Measurements from ENCODE around the gene CDK19.
"Not testable (repeated sequence)": the region's sequence is repeated elsewhere in the genome, so short reads cannot be mapped to it uniquely, and the experiment has no call there.

CDK19 gene

DNA sequence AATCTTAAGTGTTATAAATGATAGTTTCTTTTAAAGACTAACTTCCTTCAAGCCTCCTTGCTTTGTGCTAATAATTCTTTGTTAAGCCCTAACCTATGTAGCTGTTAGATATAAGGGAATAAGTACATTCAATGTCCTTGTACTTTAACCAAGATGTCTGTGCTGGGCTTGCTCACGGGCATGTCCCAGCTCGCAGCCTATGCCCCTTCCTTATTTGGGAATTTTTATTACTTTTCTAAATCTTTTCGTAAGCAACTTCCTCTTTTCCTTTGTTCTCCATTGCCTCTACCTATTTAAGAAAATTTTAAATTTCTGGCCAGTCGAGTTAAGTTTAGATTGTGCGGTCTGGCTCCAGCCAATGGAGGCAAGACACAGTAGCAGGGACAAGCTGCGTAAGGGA is 26.0 kb upstream of the CDK19 start:
- H3K36me3 ChIP-seq (ENCODE audit: control insufficient read depth, insufficient read depth, low read length), result no peaks in the 10 kb centered on the region
- no peak overlapping the region for H3K27ac ChIP-seq
- H2AFZ ChIP-seq, result no peak overlapping the region
- H3K9me3 ChIP-seq (ENCODE audit: control insufficient read depth, low read length), result no peaks in the 10 kb centered on the region
- no peaks in the 10 kb centered on the region for H3K27me3 ChIP-seq (ENCODE audit: control insufficient read depth, insufficient read depth, low read length)
- TF ChIP-seq, protein P1, sequence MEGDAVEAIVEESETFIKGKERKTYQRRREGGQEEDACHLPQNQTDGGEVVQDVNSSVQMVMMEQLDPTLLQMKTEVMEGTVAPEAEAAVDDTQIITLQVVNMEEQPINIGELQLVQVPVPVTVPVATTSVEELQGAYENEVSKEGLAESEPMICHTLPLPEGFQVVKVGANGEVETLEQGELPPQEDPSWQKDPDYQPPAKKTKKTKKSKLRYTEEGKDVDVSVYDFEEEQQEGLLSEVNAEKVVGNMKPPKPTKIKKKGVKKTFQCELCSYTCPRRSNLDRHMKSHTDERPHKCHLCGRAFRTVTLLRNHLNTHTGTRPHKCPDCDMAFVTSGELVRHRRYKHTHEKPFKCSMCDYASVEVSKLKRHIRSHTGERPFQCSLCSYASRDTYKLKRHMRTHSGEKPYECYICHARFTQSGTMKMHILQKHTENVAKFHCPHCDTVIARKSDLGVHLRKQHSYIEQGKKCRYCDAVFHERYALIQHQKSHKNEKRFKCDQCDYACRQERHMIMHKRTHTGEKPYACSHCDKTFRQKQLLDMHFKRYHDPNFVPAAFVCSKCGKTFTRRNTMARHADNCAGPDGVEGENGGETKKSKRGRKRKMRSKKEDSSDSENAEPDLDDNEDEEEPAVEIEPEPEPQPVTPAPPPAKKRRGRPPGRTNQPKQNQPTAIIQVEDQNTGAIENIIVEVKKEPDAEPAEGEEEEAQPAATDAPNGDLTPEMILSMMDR (IDR thresholded peaks at IDR 0.05), result no peak
- H3K4me3 ChIP-seq (ENCODE audit: low read depth, low read length), result no peak overlapping the region
- H3K4me2 ChIP-seq (ENCODE audit: low read length), result no peak overlapping the region
- no peak overlapping the region for H3K9ac ChIP-seq
- no peaks in the 10 kb centered on the region for H3K4me1 ChIP-seq
- no peaks in the 10 kb centered on the region for H3K79me2 ChIP-seq

DNA sequence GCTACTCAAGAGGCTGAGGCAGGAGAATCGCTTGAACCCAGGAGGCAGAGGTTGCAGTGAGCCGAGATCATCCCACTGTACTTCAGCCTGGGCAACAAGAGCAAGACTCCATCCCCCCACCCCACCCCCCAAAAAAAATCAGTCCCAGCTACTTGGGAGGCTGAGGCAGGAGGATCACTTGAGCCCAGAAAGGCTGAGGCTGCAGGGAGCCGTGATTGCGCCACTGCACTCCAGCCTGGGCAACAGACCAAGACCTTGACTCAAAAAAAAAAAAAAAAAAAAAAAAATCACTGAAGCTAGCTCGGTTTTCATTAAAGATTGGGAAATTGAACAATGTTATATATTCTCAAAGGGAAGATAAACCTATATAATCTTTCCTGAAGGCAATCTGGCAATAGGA is 20.5 kb upstream of the CDK19 start:
- H3K27ac ChIP-seq; H3K36me3 ChIP-seq (ENCODE audit: control insufficient read depth, insufficient read depth, low read length); H3K4me2 ChIP-seq (ENCODE audit: low read length); H3K4me3 ChIP-seq (ENCODE audit: low read depth, low read length); H3K9me3 ChIP-seq (ENCODE audit: control insufficient read depth, low read length); H3K79me2 ChIP-seq; H2AFZ ChIP-seq; H3K27me3 ChIP-seq (ENCODE audit: control insufficient read depth, insufficient read depth, low read length); H3K9ac ChIP-seq; H3K4me1 ChIP-seq: not testable (repeated sequence)

DNA sequence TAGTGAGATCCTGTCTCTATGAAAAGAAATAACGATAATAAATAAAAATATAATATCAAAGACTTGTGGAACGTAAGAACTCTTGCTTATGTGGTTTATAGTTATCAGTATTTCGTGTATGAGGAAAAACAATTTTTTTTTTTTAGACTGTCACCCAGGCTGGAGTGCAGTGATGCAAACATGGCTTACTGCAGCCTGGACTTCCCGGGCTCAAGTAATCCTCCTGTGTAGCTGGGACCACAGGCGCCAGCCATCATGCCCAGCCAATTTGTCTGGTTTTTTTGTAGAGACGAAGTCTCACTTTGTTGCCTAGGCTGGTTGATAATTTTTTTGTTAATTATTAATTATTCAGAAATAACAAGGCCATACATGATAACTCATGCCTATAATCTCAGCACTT is 18.6 kb upstream of the CDK19 start:
- H3K9me3 ChIP-seq (ENCODE audit: control insufficient read depth, low read length), result no peaks in the 10 kb centered on the region
- H3K79me2 ChIP-seq, result no peaks in the 10 kb centered on the region
- no peaks in the 10 kb centered on the region for H3K4me1 ChIP-seq
- H3K27me3 ChIP-seq (ENCODE audit: control insufficient read depth, insufficient read depth, low read length), result no peaks in the 10 kb centered on the region
- TF ChIP-seq, protein P1 (IDR thresholded peaks at IDR 0.05), result no peak
- no peak overlapping the region for H2AFZ ChIP-seq
- H3K36me3 ChIP-seq (ENCODE audit: control insufficient read depth, insufficient read depth, low read length), result no peaks in the 10 kb centered on the region
- no peak overlapping the region for H3K4me3 ChIP-seq (ENCODE audit: low read depth, low read length)
- no peak overlapping the region for H3K9ac ChIP-seq
- no peak overlapping the region for H3K4me2 ChIP-seq (ENCODE audit: low read length)
- no peak overlapping the region for H3K27ac ChIP-seq

DNA sequence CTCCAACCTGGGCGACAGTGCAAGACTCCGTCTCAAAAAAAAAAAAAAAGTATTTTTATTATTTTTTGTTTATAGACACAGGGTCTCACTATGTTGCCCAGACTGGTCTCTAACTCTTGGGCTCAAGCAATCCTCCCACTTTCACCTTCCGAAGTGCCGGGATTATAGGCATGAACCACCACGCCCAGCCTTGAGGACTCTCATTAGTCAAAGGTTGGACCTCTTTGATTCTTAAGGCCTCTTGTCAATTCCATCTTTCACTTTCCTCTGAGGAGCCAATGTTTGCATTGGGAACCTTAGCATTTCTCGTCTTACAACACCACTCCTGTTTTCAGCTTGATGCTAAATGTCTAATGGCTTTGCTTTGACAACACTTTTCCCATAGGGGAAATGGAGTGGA is 16.1 kb upstream of the CDK19 start:
- no peak overlapping the region for H3K4me3 ChIP-seq (ENCODE audit: low read depth, low read length)
- H3K9ac ChIP-seq, result no peak overlapping the region
- H3K9me3 ChIP-seq (ENCODE audit: control insufficient read depth, low read length), result no peaks in the 10 kb centered on the region
- H3K27ac ChIP-seq, result no peak overlapping the region
- TF ChIP-seq, protein P1 (IDR thresholded peaks at IDR 0.05), result no peak
- no peaks in the 10 kb centered on the region for H3K36me3 ChIP-seq (ENCODE audit: control insufficient read depth, insufficient read depth, low read length)
- H2AFZ ChIP-seq, result no peak overlapping the region
- no peaks in the 10 kb centered on the region for H3K79me2 ChIP-seq
- H3K4me2 ChIP-seq (ENCODE audit: low read length), result no peak overlapping the region
- H3K27me3 ChIP-seq (ENCODE audit: control insufficient read depth, insufficient read depth, low read length), result no peaks in the 10 kb centered on the region
- H3K4me1 ChIP-seq, result no peaks in the 10 kb centered on the region

DNA sequence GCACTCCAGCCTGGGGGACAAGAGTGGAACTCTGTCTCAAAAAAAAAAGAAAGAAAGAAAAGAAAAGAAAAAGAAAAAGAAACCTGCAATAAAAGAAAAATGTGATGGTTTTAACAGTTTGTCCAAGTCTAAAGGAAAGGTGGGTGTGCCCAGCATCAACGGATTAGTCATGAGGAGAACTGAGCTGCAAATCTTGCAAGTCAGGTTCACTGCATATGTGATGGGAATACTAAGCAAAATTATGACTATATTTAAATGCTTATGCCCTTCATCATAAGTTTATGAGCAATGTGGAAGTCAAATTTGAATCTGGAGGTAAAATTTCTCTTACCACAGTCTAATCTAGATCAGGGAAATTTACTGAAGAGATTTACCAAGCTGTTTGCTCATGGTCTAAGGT is 13.1 kb upstream of the CDK19 start:
- H3K4me3 ChIP-seq (ENCODE audit: low read depth, low read length), result no peak overlapping the region
- H3K79me2 ChIP-seq, result no peaks in the 10 kb centered on the region
- H3K9me3 ChIP-seq (ENCODE audit: control insufficient read depth, low read length), result no peaks in the 10 kb centered on the region
- TF ChIP-seq, protein P1 (IDR thresholded peaks at IDR 0.05), result no peak
- no peaks in the 10 kb centered on the region for H3K36me3 ChIP-seq (ENCODE audit: control insufficient read depth, insufficient read depth, low read length)
- H3K9ac ChIP-seq, result no peak overlapping the region
- no peaks in the 10 kb centered on the region for H3K4me1 ChIP-seq
- H2AFZ ChIP-seq, result no peak overlapping the region
- no peak overlapping the region for H3K27ac ChIP-seq
- H3K4me2 ChIP-seq (ENCODE audit: low read length), result no peak overlapping the region
- H3K27me3 ChIP-seq (ENCODE audit: control insufficient read depth, insufficient read depth, low read length), result no peaks in the 10 kb centered on the region
